Endothelial cell of umbilical vein (primary cell): ENCODE measurements around the gene TRIM56. TPM values are rescaled to one million over a fixed set of nuclear protein-coding genes. Genes with fewer than 3 reads are reported as not detected.
"Not testable (repeated sequence)": the region's sequence is repeated elsewhere in the genome, so short reads cannot be mapped to it uniquely, and the experiment has no call there.

Source experiments
- BruUV-seq: library from RNA; stranded (reverse); fragments of 400-500 nt; replicated peaks from 2 replicates; lab custom pipeline; 2021; lab: Mats Ljungman, UMichigan
- CTCF ChIA-PET: fragments of 300-600, 350-600 bp; sonication (Branson Sonifier 250); formaldehyde crosslinking; loops from one replicate; lab custom pipeline; 2021; ENCODE audit warnings: antibody characterized with exemption, inconsistent platforms; lab: Charles Lee
- POLR2A ChIA-PET: fragments of 300-600, 350-600 bp; sonication (Branson Sonifier 250); formaldehyde crosslinking; loops from one replicate; lab custom pipeline; 2021; ENCODE audit warnings: antibody characterized with exemption, inconsistent platforms; lab: Charles Lee
- DNase-seq: peaks from one replicate; pipeline ENCODE4 v3.0.0-alpha.2; 2011; ENCODE audit warnings: low read depth, low spot score
- FAIRE-seq: peaks from 2 replicates; lab custom pipeline; 2011; peaks lifted over from hg19 to GRCh38; lab: Jason Lieb, UNC
- H2AFZ ChIP-seq: 2 replicates; pipeline ENCODE4 v1.6.0; 2012; ENCODE audit warnings: low read depth, low read length, control low read depth, inconsistent platforms
- H3K27ac ChIP-seq: 2 replicates; pipeline ENCODE4 v1.5.1; 2011; ENCODE audit warnings: low read depth, mild to moderate bottlenecking, control low read depth, low read length, moderate library complexity; ENCODE audit not compliant: insufficient read depth
- H3K27me3 ChIP-seq, 2 experiments: 2 replicates each; pipeline versions ENCODE4 v1.6.0 to v1.6.1; 2011; ENCODE audit warnings: low read length in 2 of 2, mixed read lengths in 1 of 2; ENCODE audit not compliant: control insufficient read depth in 2 of 2, insufficient read depth in 2 of 2
- H3K36me3 ChIP-seq, 2 experiments: 2 replicates in 1 of 2; 3 replicates in 1 of 2; pipeline ENCODE4 v1.5.1; 2011; ENCODE audit warnings: low read length in 2 of 2, mild to moderate bottlenecking in 1 of 2, moderate library complexity in 1 of 2; ENCODE audit not compliant: control insufficient read depth in 2 of 2, insufficient read depth in 2 of 2; ENCODE audit errors: extremely low read depth in 1 of 2
- H3K4me1 ChIP-seq: 3 replicates; pipeline ENCODE4 v1.5.1; 2011; ENCODE audit warnings: mild to moderate bottlenecking, low read length; ENCODE audit not compliant: control insufficient read depth, insufficient read depth; ENCODE audit errors: extremely low read depth
- H3K4me2 ChIP-seq: 2 replicates; pipeline ENCODE4 v1.6.1; 2011; ENCODE audit warnings: low read length, control low read depth, mixed read lengths; ENCODE audit not compliant: insufficient read depth
- H3K4me3 ChIP-seq, 3 experiments: fragments of 200-600 bp in 1 of 3; sonication (generic), shearing (Covaris generic) in 1 of 3; replicated peaks in 1 of 3; 2 replicates each; pipeline ENCODE4 v1.5.1; 2011 to 2016; ENCODE audit warnings: control low read depth in 3 of 3, low read length in 3 of 3, mild to moderate bottlenecking in 2 of 3, inconsistent platforms in 1 of 3, low read depth in 1 of 3, moderate library complexity in 1 of 3; ENCODE audit not compliant: insufficient read depth in 1 of 3
- H3K79me2 ChIP-seq: 2 replicates; pipeline ENCODE4 v1.6.0; 2012; ENCODE audit warnings: low read length, inconsistent platforms; ENCODE audit not compliant: control insufficient read depth, insufficient read depth
- H3K9ac ChIP-seq: replicated peaks from 2 replicates; pipeline ENCODE3; 2011; ENCODE audit warnings: low read length, control low read depth; ENCODE audit not compliant: insufficient read depth; ENCODE audit errors: extremely low read depth
- H3K9me1 ChIP-seq: replicated peaks from 3 replicates; pipeline ENCODE4 v1.6.0; 2011; ENCODE audit warnings: mild to moderate bottlenecking, low read length; ENCODE audit not compliant: control insufficient read depth, insufficient read depth; ENCODE audit errors: extremely low read depth
- H3K9me3 ChIP-seq: replicated peaks from 2 replicates; pipeline ENCODE4 v1.5.1; 2012; ENCODE audit warnings: low read length, inconsistent platforms; ENCODE audit not compliant: control insufficient read depth, insufficient read depth
- H4K20me1 ChIP-seq: replicated peaks from 2 replicates; pipeline ENCODE3; 2011; ENCODE audit warnings: mild to moderate bottlenecking, low read length; ENCODE audit not compliant: control insufficient read depth, insufficient read depth; ENCODE audit errors: extremely low read depth
- EZH2 ChIP-seq: IDR thresholded peaks from 2 replicates; pipeline ENCODE4 v1.6.1; 2012; ENCODE audit warnings: borderline replicate concordance, low read depth, mild to moderate bottlenecking, moderate library complexity, low read length, inconsistent platforms; ENCODE audit not compliant: severe bottlenecking
- FOS ChIP-seq: IDR thresholded peaks from 2 replicates; pipeline ENCODE4 v1.6.1; 2011; ENCODE audit warnings: mild to moderate bottlenecking, low read length, moderate library complexity, borderline replicate concordance; ENCODE audit not compliant: insufficient read depth
- GATA2 ChIP-seq: IDR thresholded peaks from 2 replicates; pipeline ENCODE4 v1.7.0; 2011; ENCODE audit warnings: low read depth, mild to moderate bottlenecking, moderate library complexity, mixed read lengths, low read length; ENCODE audit not compliant: insufficient read length, insufficient read depth
- JUN ChIP-seq: IDR thresholded peaks from 2 replicates; pipeline ENCODE4 v1.6.1; 2011; ENCODE audit warnings: borderline replicate concordance, low read depth; ENCODE audit not compliant: insufficient read length, insufficient read depth
- MYC ChIP-seq: IDR thresholded peaks from one replicate; pipeline ENCODE4 v1.6.1; 2011; ENCODE audit warnings: mild to moderate bottlenecking, low read depth, low read length
- POLR2A ChIP-seq: IDR thresholded peaks from 2 replicates; pipeline ENCODE4 v1.6.1; 2012; ENCODE audit warnings: low read depth, mild to moderate bottlenecking, control low read depth, low read length
- POLR2AphosphoS5 ChIP-seq: IDR thresholded peaks from 2 replicates; pipeline ENCODE4 v1.6.1; 2012; ENCODE audit warnings: low read depth, mild to moderate bottlenecking, control low read depth, low read length, moderate library complexity; ENCODE audit not compliant: insufficient read depth
- dilution Hi-C: fragments of 300-500 bp; cut with MboI; formaldehyde crosslinking; loops from one replicate; pipeline ENCODE4 v1.15.0; 2019; ENCODE audit warnings: low sequenced_read_pairs; ENCODE audit not compliant: extremely low pct_ligation_motif_present
- intact Hi-C: fragments of 100-400 bp; cut with micrococcal nuclease; formaldehyde crosslinking; loops from one replicate; pipeline ENCODE4 v1.10.0; 2022
- polyA plus RNA-seq, 4 experiments: library from polyadenylated mRNA; depleted of rRNA in 3 of 4; stranded (reverse) in 3 of 4; unstranded in 1 of 4; fragments of >200 nt; gene quantifications; 2 replicates each; pipeline versions ENCODE4 v1.2.1 to v1.2.3, GENCODE V29; 2011 to 2012; ENCODE audit warnings: missing spikeins in 1 of 4
- total RNA-seq: library from RNA; stranded (reverse); gene quantifications from 2 replicates; pipeline ENCODE4 v1.2.3, GENCODE V29; 2021
- TF ChIP-seq, protein P1 (sequence below), 2 donors: IDR thresholded peaks; 1 replicate in 1 of 2; 2 replicates in 1 of 2; pipeline ENCODE4 v1.5.1; 2011; ENCODE audit warnings: low read length in 2 of 2, mild to moderate bottlenecking in 2 of 2, moderate library complexity in 2 of 2, control low read depth in 1 of 2, inconsistent platforms in 1 of 2, low read depth in 1 of 2; ENCODE audit not compliant: insufficient read depth in 1 of 2; ENCODE audit errors: extremely low read depth in 1 of 2
- TF ChIP-seq, protein P2 (sequence below): IDR thresholded peaks from 2 replicates; pipeline ENCODE4 v1.6.1; 2011; ENCODE audit not compliant: insufficient read depth, insufficient read length

Gene TRIM56
- total and polyA plus RNA-seq, 2 donors (not counting 3 experiments of a cell fraction or from before 2014, with no cell fraction given) = 2.3 to 25.1 TPM

DNA sequence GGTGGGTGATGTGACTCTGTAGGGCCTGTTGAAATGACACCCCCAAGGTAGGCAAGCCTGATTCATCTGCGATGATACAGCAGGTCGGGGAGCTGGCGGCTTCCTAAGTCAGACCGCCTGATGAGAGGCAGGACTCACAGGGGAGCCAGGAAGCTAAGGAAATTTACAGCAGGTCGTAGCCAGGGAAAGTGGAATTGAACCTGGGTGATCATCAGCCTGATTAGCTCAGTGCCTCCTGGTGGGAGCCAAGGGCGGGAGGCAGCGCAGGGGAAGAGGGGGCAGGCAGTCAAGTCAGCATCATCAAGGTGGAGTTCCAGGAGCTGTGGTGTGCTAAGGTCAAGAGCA, 18.5 kb upstream of the TRIM56 start:
- H3K27me3 ChIP-seq = no peaks in the 10 kb centered on the region
- H3K9me3 ChIP-seq = no peaks in the 10 kb centered on the region
- H4K20me1 ChIP-seq = no peaks in the 10 kb centered on the region
- no peak overlapping the region for H3K9ac ChIP-seq
- H3K9me1 ChIP-seq = no peaks in the 10 kb centered on the region
- FAIRE-seq = no peak
- H3K79me2 ChIP-seq = no peaks in the 10 kb centered on the region
- no peak overlapping the region for H2AFZ ChIP-seq
- POLR2A ChIA-PET = no interaction called here
- DNase-seq = no peak
- no TSS peak for BruUV-seq
- CTCF ChIA-PET = interaction anchor here (1.7 kb wide), 1 partner anchor 11 kb away, joined by 8 read pairs; no protein-coding TSS in a partner anchor
- TF ChIP-seq GATA2 = no peak
- no peak for TF ChIP-seq MYC
- H3K4me3 ChIP-seq = no peak overlapping the region
- dilution Hi-C loops (no loop called here), intact Hi-C loops (no loop called here)
- no peak overlapping the region for H3K4me2 ChIP-seq
- H3K36me3 ChIP-seq = no peaks in the 10 kb centered on the region
- no peaks in the 10 kb centered on the region for H3K4me1 ChIP-seq
- H3K27ac ChIP-seq = no peak overlapping the region

DNA sequence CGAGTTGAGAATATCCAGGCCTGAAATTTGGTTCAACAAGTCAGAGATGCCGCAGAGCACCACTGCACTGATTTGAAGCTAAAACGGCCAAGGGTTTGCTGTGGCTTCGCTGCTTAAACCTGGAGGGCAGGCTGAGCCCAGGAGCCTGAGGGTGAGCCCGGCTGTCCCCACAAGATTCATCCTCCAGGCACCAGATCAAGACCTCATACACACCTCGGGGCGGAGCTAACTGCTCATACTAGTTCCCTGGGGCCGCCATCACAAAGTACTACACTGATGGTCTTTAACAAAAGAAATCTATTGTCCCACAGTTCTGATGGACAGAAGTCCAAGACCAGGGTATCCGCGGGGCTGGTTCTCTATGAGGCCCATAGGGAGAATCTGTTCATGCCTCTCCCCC, 16.9 kb upstream of the TRIM56 start:
- Histone ChIP-seq H3K27ac (no peak overlapping the region), H3K27me3 (peaks cover 0 to 2% of the 10 kb centered on the region in 2 experiments), H3K4me3 (no peak overlapping the region), H3K36me3 (no peaks in the 10 kb centered on the region), H2AFZ (no peak overlapping the region), H3K9me3 (no peaks in the 10 kb centered on the region), H3K79me2 (no peaks in the 10 kb centered on the region), H3K9ac (no peak overlapping the region), H3K4me2 (no peak overlapping the region), H3K4me1 (no peaks in the 10 kb centered on the region), H3K9me1 (no peaks in the 10 kb centered on the region), H4K20me1 (no peaks in the 10 kb centered on the region)
- ChIA-PET CTCF (interaction anchor here (0.7 to 2.5 kb wide), 3 partner anchors 9 to 15 kb away, joined by 3 to 10 read pairs (median 3); no protein-coding TSS in a partner anchor), POLR2A (no interaction called here)
- dilution Hi-C loops (no loop called here), intact Hi-C loops (no loop called here)
- DNase-seq = no peak
- no TSS peak for BruUV-seq
- no peak for FAIRE-seq
- TF ChIP-seq, protein P1, sequence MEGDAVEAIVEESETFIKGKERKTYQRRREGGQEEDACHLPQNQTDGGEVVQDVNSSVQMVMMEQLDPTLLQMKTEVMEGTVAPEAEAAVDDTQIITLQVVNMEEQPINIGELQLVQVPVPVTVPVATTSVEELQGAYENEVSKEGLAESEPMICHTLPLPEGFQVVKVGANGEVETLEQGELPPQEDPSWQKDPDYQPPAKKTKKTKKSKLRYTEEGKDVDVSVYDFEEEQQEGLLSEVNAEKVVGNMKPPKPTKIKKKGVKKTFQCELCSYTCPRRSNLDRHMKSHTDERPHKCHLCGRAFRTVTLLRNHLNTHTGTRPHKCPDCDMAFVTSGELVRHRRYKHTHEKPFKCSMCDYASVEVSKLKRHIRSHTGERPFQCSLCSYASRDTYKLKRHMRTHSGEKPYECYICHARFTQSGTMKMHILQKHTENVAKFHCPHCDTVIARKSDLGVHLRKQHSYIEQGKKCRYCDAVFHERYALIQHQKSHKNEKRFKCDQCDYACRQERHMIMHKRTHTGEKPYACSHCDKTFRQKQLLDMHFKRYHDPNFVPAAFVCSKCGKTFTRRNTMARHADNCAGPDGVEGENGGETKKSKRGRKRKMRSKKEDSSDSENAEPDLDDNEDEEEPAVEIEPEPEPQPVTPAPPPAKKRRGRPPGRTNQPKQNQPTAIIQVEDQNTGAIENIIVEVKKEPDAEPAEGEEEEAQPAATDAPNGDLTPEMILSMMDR (IDR thresholded peaks at IDR 0.05; ENCODE audit: extremely low read depth in 1 of 2, insufficient read depth in 1 of 2, low read depth in 1 of 2, low read length in 2 of 2) = no peak
- TF ChIP-seq POLR2AphosphoS5 = no peak
- TF ChIP-seq FOS = no peak
- no peak for TF ChIP-seq MYC
- TF ChIP-seq GATA2 = no peak
- no peak for TF ChIP-seq JUN
- no peak for TF ChIP-seq EZH2
- no peak for TF ChIP-seq POLR2A
- TF ChIP-seq, protein P2, sequence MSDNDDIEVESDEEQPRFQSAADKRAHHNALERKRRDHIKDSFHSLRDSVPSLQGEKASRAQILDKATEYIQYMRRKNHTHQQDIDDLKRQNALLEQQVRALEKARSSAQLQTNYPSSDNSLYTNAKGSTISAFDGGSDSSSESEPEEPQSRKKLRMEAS = no peak

DNA sequence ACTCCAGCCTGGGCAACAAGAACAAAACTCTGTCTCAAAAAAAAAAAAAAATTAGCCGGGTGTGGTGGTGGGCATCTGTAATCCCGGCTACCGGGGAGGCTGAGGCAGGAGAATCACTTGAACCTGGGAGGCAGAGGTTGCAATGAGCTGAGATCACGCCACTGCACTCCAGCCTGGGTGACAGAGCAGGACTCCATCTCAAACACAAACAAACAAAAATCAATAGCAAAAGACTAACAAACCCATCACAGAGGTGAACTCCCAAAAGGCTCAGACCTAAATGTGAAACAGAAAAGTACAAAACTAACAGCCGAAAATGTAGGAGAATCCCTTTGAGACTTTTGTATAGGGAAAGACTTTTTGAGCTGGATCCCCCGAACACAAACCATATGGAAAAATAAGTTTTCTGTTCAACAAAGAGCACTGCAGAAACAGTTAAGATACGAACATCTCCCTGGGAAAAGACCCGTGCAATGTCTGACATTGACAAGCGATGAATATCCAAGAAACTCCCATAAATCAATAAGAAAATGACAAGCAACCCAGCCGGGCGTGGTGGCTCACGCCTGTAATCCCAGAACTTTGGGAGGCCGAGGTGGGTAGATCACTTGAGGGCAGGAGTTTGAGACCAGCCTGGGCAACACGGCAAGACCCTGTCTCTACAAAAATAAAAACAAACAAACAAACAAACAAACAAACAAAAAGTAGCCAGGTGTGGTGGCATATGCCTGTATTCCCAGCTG, 13.7 kb upstream of the TRIM56 start:
- POLR2A ChIA-PET, BruUV-seq, H4K20me1 ChIP-seq, H3K9me1 ChIP-seq, H3K4me1 ChIP-seq, FAIRE-seq, H3K9me3 ChIP-seq, H3K36me3 ChIP-seq, DNase-seq, H2AFZ ChIP-seq, intact Hi-C loops, dilution Hi-C loops, H3K27ac ChIP-seq, H3K27me3 ChIP-seq, H3K9ac ChIP-seq, H3K4me2 ChIP-seq, H3K79me2 ChIP-seq, H3K4me3 ChIP-seq: not testable (repeated sequence)
- CTCF ChIA-PET = interaction anchor here (1.0 to 1.8 kb wide), 2 partner anchors 12 to 121 kb away, joined by 4 to 6 read pairs; no protein-coding TSS in a partner anchor
